GM18499 (cell line): ENCODE measurements around the gene TBC1D5.
"Not testable (repeated sequence)": the region's sequence is repeated elsewhere in the genome, so short reads cannot be mapped to it uniquely, and the experiment has no call there.

Experiments used
- ATAC-seq: cut with Tn5 transposase; IDR thresholded peaks from one replicate; pipeline ENCODE4 v1.9.1; 2021; ENCODE audit warnings: moderate number of reproducible peaks; ENCODE audit not compliant: insufficient read depth, unreplicated experiment

Gene TBC1D5

DNA sequence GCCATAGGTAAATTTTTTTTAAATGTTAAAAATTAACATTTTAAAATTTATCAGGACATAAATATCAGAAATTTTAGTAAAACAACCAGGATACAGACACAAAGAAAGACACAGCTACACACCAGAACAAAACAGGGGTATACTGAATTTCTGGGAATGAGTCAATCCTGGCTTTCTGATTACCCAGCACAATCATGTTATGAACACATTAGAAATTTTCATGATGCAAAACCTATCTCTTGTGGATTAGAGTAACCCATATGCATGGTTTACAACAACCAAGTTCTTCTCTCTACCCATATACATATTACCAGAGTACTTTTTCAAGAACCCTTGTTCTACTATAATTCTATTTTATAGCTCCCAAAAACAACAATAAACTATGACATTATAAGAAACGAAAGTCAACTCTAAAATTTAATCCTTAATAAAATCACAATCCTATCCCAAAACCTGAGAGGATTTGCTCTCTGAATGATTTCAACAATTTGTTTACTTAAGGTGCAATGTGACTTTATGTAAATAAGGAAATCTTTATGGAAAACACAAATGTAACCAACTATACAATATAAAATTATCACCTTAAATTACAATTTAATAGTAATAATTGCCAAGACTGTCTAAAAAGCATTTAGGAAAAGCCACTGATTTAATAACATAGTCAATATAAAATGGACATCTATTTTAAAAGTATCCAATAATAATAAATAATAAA is 184.5 kb downstream of the TBC1D5 start:
- ATAC-seq, result no peak

GRCh38 chr3:17555525-17555924 is 186.9 kb downstream of the TBC1D5 start:
- no peak for ATAC-seq

GRCh38 chr3:17554078-17554477 is 188.4 kb downstream of the TBC1D5 start:
- no peak for ATAC-seq

GRCh38 chr3:17553080-17553479 is 189.4 kb downstream of the TBC1D5 start:
- ATAC-seq, result no peak

DNA sequence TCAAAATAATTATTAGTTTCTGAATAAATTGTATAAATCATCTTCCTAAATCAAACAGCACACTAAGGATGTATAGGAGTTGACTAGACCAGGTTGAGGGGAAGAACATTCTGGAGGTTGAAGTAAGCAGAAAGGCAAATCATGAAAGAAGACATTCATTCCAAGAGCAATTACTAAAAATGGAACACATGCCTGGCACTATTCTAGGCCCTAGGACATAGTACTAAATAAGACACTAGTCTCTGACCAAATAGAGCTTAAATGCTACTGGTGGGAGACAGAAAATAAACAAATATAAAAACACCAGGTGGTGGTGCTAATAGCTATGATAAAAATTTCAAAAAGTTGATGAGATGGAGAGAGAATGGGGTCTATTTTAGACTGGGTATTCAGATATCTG is 190.1 kb downstream of the TBC1D5 start:
- no peak for ATAC-seq

DNA sequence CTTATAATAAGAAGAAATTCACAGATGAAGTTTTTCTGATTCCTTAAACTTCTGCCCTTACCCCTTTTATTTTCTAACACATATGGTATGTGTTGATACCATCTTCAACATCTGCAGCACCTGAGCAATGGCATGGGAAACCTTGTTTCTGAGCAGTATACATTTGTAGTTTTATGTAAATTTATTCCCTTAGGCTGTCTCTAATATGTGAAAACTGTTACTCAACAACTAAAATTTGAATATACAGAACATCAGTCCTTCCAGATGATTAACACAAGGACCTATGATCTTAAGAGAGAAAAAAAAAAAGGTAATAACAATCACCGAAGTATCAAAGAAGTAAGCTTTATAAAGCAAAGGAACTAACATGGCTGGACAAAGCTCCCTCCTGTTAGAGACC is 190.5 kb downstream of the TBC1D5 start:
- ATAC-seq, result no peak

DNA sequence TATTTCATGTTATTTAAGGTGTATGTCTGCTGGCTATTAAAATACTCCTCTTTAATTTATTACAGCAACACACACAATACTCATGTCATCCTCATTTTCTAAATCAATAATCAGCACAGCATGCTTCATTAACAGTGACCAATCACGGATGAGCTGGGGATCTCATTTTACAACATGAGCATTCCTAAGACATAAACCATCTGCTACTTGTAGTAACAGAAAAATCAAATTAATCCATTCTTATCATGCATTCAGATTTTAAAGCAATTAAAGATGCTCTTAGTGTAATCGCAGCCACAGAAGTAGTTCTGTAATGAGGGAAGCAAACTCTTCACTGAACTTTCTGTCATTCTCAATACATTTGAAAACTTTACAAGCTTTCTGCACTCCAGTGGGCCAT is 191.1 kb downstream of the TBC1D5 start:
- ATAC-seq, result no peak

GRCh38 chr3:17550624-17551023 is 191.8 kb downstream of the TBC1D5 start:
- ATAC-seq, result no peak

DNA sequence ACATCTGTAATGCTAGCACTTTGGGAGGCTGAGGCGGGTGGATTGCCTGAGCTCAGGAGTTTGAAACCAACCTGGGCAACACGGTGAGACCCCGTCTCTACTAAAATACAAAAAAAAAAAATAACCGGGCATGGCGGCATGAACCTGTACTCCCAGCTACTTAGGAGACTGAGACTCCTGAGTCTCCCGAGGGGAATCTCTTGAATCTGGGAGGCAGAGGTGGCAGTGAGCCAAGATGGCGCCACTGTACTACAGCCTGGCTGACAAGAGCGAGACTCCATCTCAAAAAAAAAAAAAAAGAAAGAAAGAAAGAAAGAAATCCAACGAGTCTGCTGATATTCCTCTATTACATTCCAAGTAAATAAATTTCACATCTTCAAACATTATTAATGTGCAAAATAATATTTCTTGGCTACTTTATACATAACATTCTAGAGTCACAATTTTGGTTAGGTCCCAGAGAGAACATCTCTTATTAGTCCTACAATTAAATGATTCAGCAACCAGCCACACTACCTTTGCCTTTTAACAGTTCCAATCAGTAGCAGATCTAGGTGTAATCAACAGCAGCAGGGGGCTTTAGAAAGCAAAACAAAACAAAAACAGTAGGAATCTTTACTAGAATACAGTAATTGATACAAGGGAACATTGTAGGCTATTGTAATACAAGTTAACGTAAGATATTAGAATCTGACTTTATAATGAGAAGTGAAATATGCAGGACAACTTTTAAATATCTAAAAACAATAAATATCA is 195.8 kb downstream of the TBC1D5 start:
- ATAC-seq, result no peak

DNA sequence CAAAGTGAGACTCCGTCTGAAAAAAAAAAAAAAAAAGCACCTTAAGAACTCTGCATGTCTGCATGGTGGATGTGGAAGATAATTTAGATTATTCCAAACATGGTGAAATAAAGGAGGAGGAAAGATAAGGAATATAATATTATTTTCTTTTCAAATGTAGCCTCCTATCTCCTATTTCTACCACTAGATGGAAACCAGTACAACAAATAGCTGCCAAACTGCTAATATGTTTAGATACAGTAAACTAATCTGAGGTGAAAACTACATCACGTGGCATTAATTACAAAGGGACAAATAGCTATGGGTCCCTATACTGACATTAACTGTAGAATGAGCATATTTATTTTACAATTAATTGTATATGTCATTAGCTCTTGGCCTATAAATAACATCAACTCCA is 197.8 kb downstream of the TBC1D5 start:
- ATAC-seq, result no peak

DNA sequence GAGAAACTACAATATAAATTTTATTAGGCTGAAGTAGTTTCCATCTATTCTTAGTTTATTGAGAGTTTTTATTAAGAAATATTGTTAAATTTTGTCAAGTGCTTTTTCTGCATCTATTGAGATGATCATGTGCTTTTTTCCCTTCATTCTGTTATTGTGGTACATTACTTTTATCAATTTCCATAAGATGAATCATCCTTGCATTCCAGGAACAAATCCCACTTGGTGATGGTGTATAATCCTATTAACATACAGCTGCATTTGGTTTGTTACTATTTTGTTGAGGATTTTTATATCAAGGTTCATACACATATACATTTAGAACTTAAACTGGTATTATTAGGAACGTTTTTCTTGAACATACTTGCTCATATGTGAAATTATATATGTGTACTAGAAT is 199.8 kb downstream of the TBC1D5 start:
- no peak for ATAC-seq

- no peak for ATAC-seq
Observed at GRCh38 chr3:17539436-17539835, 203.0 kb downstream of the TBC1D5 start.

DNA sequence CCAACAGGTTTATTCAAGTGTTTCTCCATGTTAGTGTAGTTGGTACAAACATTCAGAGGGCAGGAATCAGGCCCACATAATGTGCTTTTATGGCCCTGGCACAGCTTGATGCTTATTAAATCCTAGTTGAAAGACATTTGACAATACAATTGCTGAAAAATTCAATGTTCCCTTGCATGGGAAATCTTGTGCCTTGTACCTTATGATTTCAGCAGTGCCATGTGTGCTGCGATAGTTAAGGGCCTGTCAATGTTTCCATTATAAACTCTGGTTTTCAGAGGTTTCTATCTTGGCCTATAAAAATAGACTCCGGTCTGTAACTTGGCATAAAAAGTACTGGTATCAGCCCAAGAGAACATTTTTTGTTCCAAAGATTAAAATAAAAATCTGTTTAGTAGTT is 207.2 kb downstream of the TBC1D5 start:
- ATAC-seq, result no peak

GRCh38 chr3:17532446-17532845 is 210.0 kb downstream of the TBC1D5 start:
- not testable (repeated sequence) for ATAC-seq

- no peak for ATAC-seq
Observed at GRCh38 chr3:17529677-17530076, 212.8 kb downstream of the TBC1D5 start.

DNA sequence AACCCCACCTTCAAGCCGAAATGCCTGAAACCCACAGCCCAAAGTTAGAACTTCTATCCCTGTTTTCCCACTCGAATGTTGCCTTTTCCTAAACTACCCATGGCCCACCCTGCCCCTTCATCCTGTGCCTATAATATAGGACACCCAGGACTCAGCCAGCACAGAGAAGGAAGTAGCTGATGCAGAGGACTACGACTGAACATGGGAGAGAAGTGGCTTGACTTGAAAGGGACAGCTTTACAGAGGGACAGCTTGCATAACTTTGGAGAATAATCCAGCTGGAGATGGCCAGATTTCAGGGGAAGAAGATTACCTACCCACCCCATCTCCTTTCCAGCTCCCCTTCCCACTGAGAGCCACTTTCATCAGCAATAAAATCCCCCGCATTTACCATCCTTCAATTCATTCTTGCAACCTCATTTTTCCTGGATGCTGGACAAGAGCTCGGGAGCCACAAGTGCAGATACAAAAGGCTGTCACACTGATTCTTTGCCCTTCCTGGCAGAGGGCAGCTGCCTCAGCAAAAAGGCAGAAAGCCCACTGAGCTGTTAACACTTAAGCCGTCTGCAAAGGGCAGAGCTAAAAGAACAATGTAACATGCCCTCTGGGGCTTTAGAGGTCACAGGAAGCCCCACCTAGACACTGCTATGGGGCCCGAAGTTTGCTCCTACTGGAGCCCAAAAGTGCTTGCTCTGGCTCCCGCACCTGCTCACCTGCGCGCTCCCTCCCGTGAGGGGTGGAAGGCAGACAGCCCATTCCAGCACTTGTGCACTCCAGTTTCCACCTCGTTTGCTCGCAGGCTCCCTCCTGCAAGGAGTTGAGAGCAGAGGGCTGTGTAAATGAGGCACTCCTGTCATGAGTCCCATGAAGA is 224.0 kb downstream of the TBC1D5 start:
- no peak for ATAC-seq

- no peak for ATAC-seq
Observed at GRCh38 chr3:17515445-17516234, 226.8 kb downstream of the TBC1D5 start.

- no peak for ATAC-seq
Observed at GRCh38 chr3:17514597-17514996, 227.8 kb downstream of the TBC1D5 start.

DNA sequence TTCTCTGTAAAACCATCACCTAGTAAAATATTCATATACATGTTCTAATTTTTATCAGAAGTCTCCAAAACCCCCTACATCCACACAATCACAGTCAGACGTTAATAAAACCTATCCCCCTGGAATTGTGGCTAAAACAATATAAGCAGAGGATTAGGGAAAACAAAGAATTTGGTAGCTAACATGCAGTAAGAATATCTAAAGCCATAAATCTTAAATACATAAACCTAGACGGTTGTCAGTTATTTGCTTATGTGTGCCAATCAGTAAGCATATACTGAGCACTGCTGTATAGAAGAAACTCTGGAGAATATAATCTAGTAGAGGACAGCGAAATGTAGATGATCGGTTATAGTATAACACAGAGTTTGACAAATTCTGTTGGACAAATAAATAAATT is 232.2 kb downstream of the TBC1D5 start:
- no peak for ATAC-seq

- ATAC-seq, result no peak
Observed at GRCh38 chr3:17508180-17508752, 234.2 kb downstream of the TBC1D5 start.
